ENCODE measurements around the gene TMIE.

TMIE gene

DNA sequence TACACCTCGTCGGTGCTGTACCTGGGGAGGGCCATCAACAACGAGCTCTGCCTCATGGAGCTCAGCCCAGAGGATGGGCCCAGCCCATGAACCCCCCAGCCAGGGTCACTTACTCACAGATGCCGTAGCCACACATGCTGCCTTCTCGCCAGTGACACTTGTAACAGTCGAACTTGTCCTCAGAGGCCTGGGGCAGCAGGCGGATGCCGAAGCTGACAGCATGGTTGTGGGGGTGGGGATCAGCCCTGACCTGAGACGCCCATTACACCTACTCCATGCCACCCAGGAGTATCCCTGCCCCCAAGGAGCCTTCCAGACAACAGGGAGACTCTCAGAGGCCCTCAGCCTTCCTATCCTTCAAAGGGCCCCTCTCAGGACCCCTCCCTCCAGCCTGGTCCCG lies 19.8 kb upstream of the TMIE start:
- no peak overlapping the region for H3K27ac ChIP-seq
- no peak for TF ChIP-seq ZFX (IDR thresholded peaks at IDR 0.05; ENCODE audit: borderline replicate concordance)
- TF ChIP-seq CTCF (IDR thresholded peaks at IDR 0.05): no peak

DNA sequence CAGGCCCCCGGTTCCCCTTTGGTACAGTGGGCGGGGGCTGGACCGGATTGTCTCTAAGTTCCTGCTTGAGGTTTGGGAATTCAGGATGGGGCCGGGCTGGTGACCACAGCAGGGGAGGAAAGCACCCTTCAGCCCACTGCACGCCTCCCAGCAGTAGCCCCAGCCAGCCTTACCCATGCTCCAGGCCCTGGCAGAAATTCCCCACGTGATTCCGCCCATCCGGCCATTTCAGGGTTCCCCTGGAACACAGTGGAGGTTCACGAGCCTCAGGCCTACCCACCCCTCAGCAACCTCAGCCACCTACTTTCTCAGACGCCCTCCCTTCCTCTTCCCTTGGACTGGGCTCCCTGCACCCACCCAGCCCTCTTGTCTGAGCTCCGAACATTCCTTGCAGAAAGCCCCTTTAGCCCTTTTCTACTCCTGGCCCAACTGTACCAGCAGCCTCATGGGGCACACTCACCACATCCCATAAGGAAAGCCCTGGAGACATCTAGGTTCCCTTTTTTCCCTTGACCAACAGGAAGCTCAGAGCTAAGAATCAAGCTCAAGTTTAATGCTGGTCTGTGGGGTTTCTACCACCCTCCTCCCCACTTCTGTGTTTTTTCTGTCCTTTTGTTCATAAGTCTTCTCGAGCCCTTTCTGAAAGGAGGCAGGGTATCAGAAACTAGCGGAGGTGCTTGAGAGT lies 19.2 kb upstream of the TMIE start:
- no peak for TF ChIP-seq CTCF (IDR thresholded peaks at IDR 0.05)
- TF ChIP-seq ZFX (IDR thresholded peaks at IDR 0.05; ENCODE audit: borderline replicate concordance): no peak
- no peak overlapping the region for H3K27ac ChIP-seq

GRCh38 chr3:46682974-46683373 lies 18.2 kb upstream of the TMIE start:
- H3K27ac ChIP-seq: no peak overlapping the region
- TF ChIP-seq ZFX (IDR thresholded peaks at IDR 0.05; ENCODE audit: borderline replicate concordance): no peak
- no peak for TF ChIP-seq CTCF (IDR thresholded peaks at IDR 0.05)

GRCh38 chr3:46684891-46685290 lies 16.3 kb upstream of the TMIE start:
- no peak overlapping the region for H3K27ac ChIP-seq
- TF ChIP-seq ZFX (IDR thresholded peaks at IDR 0.05; ENCODE audit: borderline replicate concordance) (no peak), CTCF (IDR thresholded peaks at IDR 0.05) (no peak)

- no peak overlapping the region for H3K27ac ChIP-seq
- no peak for TF ChIP-seq ZFX (IDR thresholded peaks at IDR 0.05; ENCODE audit: borderline replicate concordance)
- no peak for TF ChIP-seq CTCF (IDR thresholded peaks at IDR 0.05)
These were observed 15.7 kb upstream of the TMIE start for GRCh38 chr3:46685446-46685845.

- TF ChIP-seq CTCF (IDR thresholded peaks at IDR 0.05): no peak
- H3K27ac ChIP-seq: no peak overlapping the region
These were observed 10.4 kb upstream of the TMIE start for GRCh38 chr3:46690798-46691197.

DNA sequence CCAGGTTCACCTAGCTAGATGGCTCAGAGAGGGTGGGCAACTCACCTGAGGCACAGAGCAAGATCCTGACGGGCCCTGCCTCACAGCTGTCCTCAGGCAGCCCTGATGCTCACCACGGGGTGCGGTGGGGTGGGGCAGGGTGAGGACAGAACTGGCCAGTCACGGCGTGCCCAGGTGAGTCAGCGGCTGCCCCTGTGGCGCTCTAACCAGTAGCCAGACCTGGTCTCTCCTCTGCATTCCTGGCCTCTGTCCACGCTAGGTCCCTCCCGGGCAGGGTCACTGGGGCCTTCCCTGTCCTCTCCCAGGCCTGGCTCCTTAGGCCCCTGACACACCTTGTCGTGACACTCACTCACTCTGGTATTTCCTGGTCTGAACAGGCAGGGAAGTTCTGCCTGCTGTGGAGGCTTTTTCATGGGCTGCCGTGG lies 8.6 kb upstream of the TMIE start:
- no peak for TF ChIP-seq ZFX (IDR thresholded peaks at IDR 0.05; ENCODE audit: borderline replicate concordance)
- TF ChIP-seq CTCF (IDR thresholded peaks at IDR 0.05): no peak
- no peak overlapping the region for H3K27ac ChIP-seq
